DMS153 treated with DMSO at 0.1 percent for 48 hours (cell line): ENCODE data around the gene CTBS.
A peak's percentile ranks its signal among the peaks of the same experiment; 100 is the strongest.

Experiments
- DNase-seq: peaks from one replicate; lab custom pipeline; 2025; ENCODE audit not compliant: unreplicated experiment; lab: John Stamatoyannopoulos, UW

The CTBS gene

GRCh38 chr1:84506729-84507453, 67.3 kb downstream of the CTBS start:
- DNase-seq, result no peak

DNA sequence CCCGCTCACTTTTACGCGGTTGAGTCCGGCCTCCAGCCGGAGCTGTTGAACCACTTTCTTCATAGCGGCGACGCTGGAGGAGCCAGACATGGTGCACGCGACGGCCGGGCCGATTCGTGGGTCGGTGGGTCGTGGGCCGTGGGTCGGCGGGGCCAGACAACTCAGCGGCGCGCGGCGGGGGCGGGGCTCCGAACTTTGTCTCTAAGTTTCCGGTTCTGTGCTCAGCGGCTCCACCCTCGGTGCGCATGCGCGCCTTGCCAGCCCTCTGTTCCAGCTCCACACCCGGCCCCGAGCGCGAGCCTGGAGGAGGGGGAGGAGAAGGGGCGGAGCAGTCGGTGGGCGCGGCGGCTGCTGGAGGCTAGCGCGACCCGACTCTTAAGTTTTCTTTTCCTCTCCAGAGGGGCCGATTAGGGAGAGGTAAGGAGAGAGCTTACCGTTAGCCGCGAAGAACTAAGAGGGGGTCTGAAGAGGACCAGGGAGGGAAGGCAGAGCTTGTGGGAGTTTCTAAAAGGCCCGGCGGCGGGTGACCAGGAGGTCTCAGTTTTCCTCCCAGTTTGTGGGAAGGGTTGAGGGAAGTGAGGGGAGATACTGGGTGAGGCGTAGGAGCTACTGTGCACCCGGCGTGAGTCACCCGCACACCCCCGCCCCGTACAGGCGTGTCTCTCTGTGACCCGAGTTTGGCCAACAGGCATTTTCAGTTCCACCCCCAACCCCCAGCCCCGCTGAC, 68.1 kb downstream of the CTBS start, which contains the start of the genes GNG5 and SPATA1:
Gene GNG5, minus strand, starts transcription at position 580 of the 727 bp plus-strand sequence. Its CDS starts 490 bp downstream, at position 90.
Gene SPATA1, plus strand, starts transcription at position 385 of the 727 bp plus-strand sequence. CDS start 9,974 bp downstream, outside the sequence.
- peak; percentile 92 for DNase-seq

- peak; percentile 53 for DNase-seq
These were observed 68.7 kb downstream of the CTBS start for GRCh38 chr1:84505493-84506001.

DNA sequence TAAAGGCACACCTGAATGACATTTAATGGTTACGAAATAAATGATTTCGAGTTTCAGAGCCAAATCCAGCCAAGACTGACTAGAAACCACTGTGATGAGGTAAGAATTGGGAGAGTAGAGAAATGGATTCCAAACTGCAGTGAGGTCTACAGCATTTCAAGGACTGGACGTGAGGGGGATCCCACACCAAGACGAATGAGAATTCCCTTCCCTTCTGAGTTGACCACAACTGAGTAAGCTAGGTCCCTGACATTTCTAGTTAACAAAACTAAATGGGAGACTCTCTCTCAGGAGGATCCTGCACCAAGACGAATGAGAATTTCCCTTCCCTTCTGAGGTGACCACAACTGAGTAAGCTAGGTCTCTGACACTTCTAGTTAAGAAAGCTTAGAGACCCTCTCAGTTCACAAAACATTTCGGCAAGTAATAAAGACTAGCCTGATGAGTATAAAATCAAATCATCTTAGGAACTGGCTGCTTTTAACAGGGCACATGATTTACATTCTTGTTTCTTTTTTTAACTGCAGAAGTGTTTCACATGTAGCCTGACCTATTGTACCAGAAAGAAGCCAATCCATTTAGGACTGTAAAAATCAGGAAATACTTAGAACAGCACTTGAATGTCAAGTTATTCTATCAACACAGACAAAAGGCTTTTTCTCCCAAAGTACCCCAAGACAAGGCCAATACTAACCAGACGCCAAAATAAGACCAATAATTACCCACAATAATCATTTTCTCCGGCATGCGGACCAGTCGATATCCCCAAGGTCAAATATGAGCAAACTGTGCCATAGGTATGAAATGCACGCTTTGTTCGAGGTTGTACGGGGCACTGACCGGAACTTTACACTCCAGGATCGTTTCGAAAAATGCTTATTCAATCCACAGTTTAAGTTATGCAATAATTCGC, 69.4 kb downstream of the CTBS start:
- peak; percentile 53 for DNase-seq

DNA sequence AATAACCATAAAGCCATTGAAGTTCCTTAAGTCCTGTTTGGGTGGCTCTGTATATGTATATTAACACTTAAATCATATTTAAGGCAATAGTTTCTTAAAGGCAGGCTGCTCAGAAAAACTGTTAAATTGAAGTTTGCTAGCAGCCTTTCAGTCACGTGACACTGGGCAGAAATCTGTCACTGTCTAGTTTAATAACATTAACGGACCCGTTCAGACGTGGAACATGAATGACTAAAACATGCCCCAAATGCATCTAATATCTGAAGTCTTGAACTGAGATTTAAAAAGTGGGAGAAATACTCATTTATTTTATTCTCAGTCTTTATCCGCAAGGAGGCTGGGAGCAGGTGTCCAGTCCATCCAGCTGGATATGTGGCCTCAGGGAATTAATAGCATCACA, 71.3 kb downstream of the CTBS start:
- no peak for DNase-seq
